Glomerular visceral epithelial cell (primary cell): ENCODE results near the gene LPCAT3.

Source experiments
- DNase-seq: peaks from one replicate; pipeline ENCODE4 v3.0.0-alpha.2; 2016; ENCODE audit errors: extremely low spot score

Gene LPCAT3

GRCh38 chr12:6953442-6954315 lies 64.6 kb downstream of the LPCAT3 start:
- no peak for DNase-seq

- DNase-seq, result no peak
These were observed 65.3 kb downstream of the LPCAT3 start for GRCh38 chr12:6952863-6953441.

- DNase-seq, result no peak
These were observed 66.0 kb downstream of the LPCAT3 start for GRCh38 chr12:6952121-6952862.

GRCh38 chr12:6951551-6952120 lies 66.6 kb downstream of the LPCAT3 start:
- no peak for DNase-seq

GRCh38 chr12:6950811-6951540 lies 67.3 kb downstream of the LPCAT3 start, which contains the start of gene PTPN6:
TSS of gene PTPN6 (plus strand) at chr12:6951356. CDS start at chr12:6951513, 157 bp downstream.
- no peak for DNase-seq

GRCh38 chr12:6950401-6950801 lies 67.9 kb downstream of the LPCAT3 start:
- DNase-seq, result no peak

GRCh38 chr12:6948873-6949594 lies 69.2 kb downstream of the LPCAT3 start:
- no peak for DNase-seq

- DNase-seq, result no peak
These were observed 70.7 kb downstream of the LPCAT3 start for GRCh38 chr12:6947615-6948014.

GRCh38 chr12:6946920-6947374 lies 71.3 kb downstream of the LPCAT3 start:
- DNase-seq, result no peak

GRCh38 chr12:6946033-6946919 lies 72.0 kb downstream of the LPCAT3 start:
- DNase-seq, result peak; percentile 94

- DNase-seq, result no peak
These were observed 72.7 kb downstream of the LPCAT3 start for GRCh38 chr12:6945613-6946012.

- DNase-seq, result peak; percentile 93
These were observed 73.7 kb downstream of the LPCAT3 start for GRCh38 chr12:6944381-6945186.

GRCh38 chr12:6943722-6944380 lies 74.4 kb downstream of the LPCAT3 start, which contains the start of the genes C12orf57 and RNU7-1:
TSS of gene C12orf57 (plus strand) at chr12:6944022. CDS start at chr12:6944122, 100 bp downstream.
TSS of gene RNU7-1 (plus strand) at chr12:6943816.
- DNase-seq, result peak; percentile 92

- peak; percentile 86 for DNase-seq
These were observed 74.9 kb downstream of the LPCAT3 start for GRCh38 chr12:6943389-6943721.

GRCh38 chr12:6942331-6942665 lies 76.0 kb downstream of the LPCAT3 start:
- peak; percentile 35 for DNase-seq

- DNase-seq, result no peak
These were observed 76.5 kb downstream of the LPCAT3 start for GRCh38 chr12:6941782-6942181.

- DNase-seq, result no peak
These were observed 77.0 kb downstream of the LPCAT3 start for GRCh38 chr12:6941267-6941666.

- DNase-seq, result no peak
These were observed 79.1 kb downstream of the LPCAT3 start for GRCh38 chr12:6939191-6939540.
